CD4-positive, alpha-beta T cell treated with Interleukin-6 for 4 hours (primary cell): ENCODE data around the gene AOAH.

Experiments used
- DNase-seq: peaks from one replicate; pipeline ENCODE4 v3.0.0-alpha.2; 2020; ENCODE audit warnings: mixed read lengths

AOAH gene

GRCh38 chr7:36599645-36600313 lies 124.5 kb downstream of the AOAH start:
- DNase-seq: no peak

- no peak for DNase-seq
Measured at GRCh38 chr7:36598054-36598674, 126.1 kb downstream of the AOAH start.

- DNase-seq: no peak
Measured at GRCh38 chr7:36597090-36597773, 127.1 kb downstream of the AOAH start.

- no peak for DNase-seq
Measured at GRCh38 chr7:36594445-36594844, 129.8 kb downstream of the AOAH start.

GRCh38 chr7:36591636-36592035 lies 132.7 kb downstream of the AOAH start:
- DNase-seq: no peak

- DNase-seq: no peak
Measured at GRCh38 chr7:36589391-36589790, 134.9 kb downstream of the AOAH start.

GRCh38 chr7:36583318-36583717 lies 141.0 kb downstream of the AOAH start:
- DNase-seq: no peak

- DNase-seq: no peak
Measured at GRCh38 chr7:36575832-36576231, 148.5 kb downstream of the AOAH start.

GRCh38 chr7:36573066-36573465 lies 151.2 kb downstream of the AOAH start:
- DNase-seq: no peak

- DNase-seq: no peak
Measured at GRCh38 chr7:36571190-36571560, 153.1 kb downstream of the AOAH start.

- DNase-seq: no peak
Measured at GRCh38 chr7:36570528-36571189, 153.6 kb downstream of the AOAH start.

- DNase-seq: no peak
Measured at GRCh38 chr7:36568452-36568849, 155.8 kb downstream of the AOAH start.

GRCh38 chr7:36567699-36568451 lies 156.4 kb downstream of the AOAH start:
- DNase-seq: no peak

- DNase-seq: no peak
Measured at GRCh38 chr7:36565792-36566356, 158.4 kb downstream of the AOAH start.

- DNase-seq: no peak
Measured at GRCh38 chr7:36564489-36564888, 159.8 kb downstream of the AOAH start.

- no peak for DNase-seq
Measured at GRCh38 chr7:36563706-36564327, 160.5 kb downstream of the AOAH start.

- DNase-seq: no peak
Measured at GRCh38 chr7:36562121-36562520, 162.2 kb downstream of the AOAH start.

GRCh38 chr7:36549029-36549428 lies 175.3 kb downstream of the AOAH start:
- DNase-seq: no peak

- DNase-seq: no peak
Measured at GRCh38 chr7:36547416-36547815, 176.9 kb downstream of the AOAH start.

GRCh38 chr7:36546331-36546730 lies 178.0 kb downstream of the AOAH start:
- no peak for DNase-seq

- no peak for DNase-seq
Measured at GRCh38 chr7:36545291-36545690, 179.0 kb downstream of the AOAH start.

- no peak for DNase-seq
Measured at GRCh38 chr7:36538126-36538525, 186.2 kb downstream of the AOAH start.
